Measurements from ENCODE around the gene CCDC102B.
"Not testable (repeated sequence)": the region's sequence is repeated elsewhere in the genome, so short reads cannot be mapped to it uniquely, and the experiment has no call there.

The CCDC102B gene

GRCh38 chr18:68984342-68984741 is 186.5 kb downstream of the CCDC102B start:
- no peak for DNase-seq

- no peak for DNase-seq
Measured at GRCh38 chr18:68985172-68985820, 187.4 kb downstream of the CCDC102B start.

GRCh38 chr18:68991286-68991685 is 193.4 kb downstream of the CCDC102B start:
- no peak for DNase-seq

GRCh38 chr18:68992719-68993482 is 195.0 kb downstream of the CCDC102B start:
- peak; percentile 36 for DNase-seq

- no peak for DNase-seq
Measured at GRCh38 chr18:68995675-68996074, 197.8 kb downstream of the CCDC102B start.

- no peak for DNase-seq
Measured at GRCh38 chr18:68997845-68998244, 200.0 kb downstream of the CCDC102B start.

- no peak for DNase-seq
Measured at GRCh38 chr18:69000366-69000765, 202.5 kb downstream of the CCDC102B start.

GRCh38 chr18:69002233-69002632 is 204.4 kb downstream of the CCDC102B start:
- no peak for DNase-seq

- not testable (repeated sequence) for DNase-seq
Measured at GRCh38 chr18:69006212-69006611, 208.3 kb downstream of the CCDC102B start.

- DNase-seq, result no peak
Measured at GRCh38 chr18:69008538-69008937, 210.7 kb downstream of the CCDC102B start.

- DNase-seq, result no peak
Measured at GRCh38 chr18:69021211-69021805, 223.4 kb downstream of the CCDC102B start.

- no peak for DNase-seq
Measured at GRCh38 chr18:69022426-69022825, 224.5 kb downstream of the CCDC102B start.

- DNase-seq, result no peak
Measured at GRCh38 chr18:69031571-69031970, 233.7 kb downstream of the CCDC102B start.

- DNase-seq, result no peak
Measured at GRCh38 chr18:69032009-69032408, 234.1 kb downstream of the CCDC102B start.

GRCh38 chr18:69035756-69036155 is 237.9 kb downstream of the CCDC102B start:
- DNase-seq, result no peak

- DNase-seq, result no peak
Measured at GRCh38 chr18:69044215-69044614, 246.3 kb downstream of the CCDC102B start.

GRCh38 chr18:69064063-69064462 is 266.2 kb downstream of the CCDC102B start:
- DNase-seq, result no peak

- DNase-seq, result no peak
Measured at GRCh38 chr18:69067048-69067447, 269.2 kb downstream of the CCDC102B start.

- no peak for DNase-seq
Measured at GRCh38 chr18:69071680-69072079, 273.8 kb downstream of the CCDC102B start.

GRCh38 chr18:69081846-69082245 is 284.0 kb downstream of the CCDC102B start:
- DNase-seq, result no peak

- DNase-seq, result no peak
Measured at GRCh38 chr18:69082499-69082898, 284.6 kb downstream of the CCDC102B start.

- DNase-seq, result no peak
Measured at GRCh38 chr18:69085951-69086350, 288.1 kb downstream of the CCDC102B start.

- DNase-seq, result no peak
Measured at GRCh38 chr18:69088973-69089372, 291.1 kb downstream of the CCDC102B start.

- DNase-seq, result no peak
Measured at GRCh38 chr18:69097349-69097748, 299.5 kb downstream of the CCDC102B start.

Measured in SHP77 treated with DMSO at 0.1 percent for 48 hours (cell line).